HCT116 (cell line): ENCODE data around the gene BRSK1. TPM values are rescaled to one million over a fixed set of nuclear protein-coding genes. Genes with fewer than 3 reads are reported as not detected.

ENCODE experiments used
- ATAC-seq: fragments of 200-7000 bp; cut with Tn5 transposase; 2 replicates; pipeline ENCODE4 v1.9.1; 2020; ENCODE audit warnings: mild to moderate bottlenecking, moderate library complexity
- BruUV-seq: library from RNA; stranded (reverse); fragments of 400-500 nt; replicated peaks from 2 replicates; lab custom pipeline; 2021; lab: Mats Ljungman, UMichigan
- CTCF ChIA-PET: fragments of 300-600 bp; sonication (Branson Sonifier 250); formaldehyde crosslinking; loops from one replicate; lab custom pipeline; 2021; ENCODE audit warnings: antibody characterized with exemption; lab: Charles Lee
- POLR2A ChIA-PET: fragments of 300-600, 350-600 bp; sonication (Branson Sonifier 250); formaldehyde crosslinking; loops from one replicate; lab custom pipeline; 2021; ENCODE audit warnings: antibody characterized with exemption; lab: Charles Lee
- RAD21 ChIA-PET, 2 experiments: fragments of 300-600 bp; sonication (Branson Sonifier 250); formaldehyde crosslinking; loops; one replicate each; lab custom pipeline; 2023; ENCODE audit warnings: low total read pairs in 2 of 2; ENCODE audit not compliant: uncharacterized antibody in 2 of 2, unreplicated experiment in 2 of 2, low non-redundant PET in 1 of 2; lab: Charles Lee
- DNase-seq: peaks from one replicate; pipeline ENCODE4 v3.0.0-alpha.2; 2010; ENCODE audit warnings: low read depth, low spot score
- H2AFZ ChIP-seq: fragments of 200-600 bp; shearing (Covaris generic), sonication (generic); 2 replicates; pipeline ENCODE4 v1.6.1; 2017; ENCODE audit warnings: low read depth, mixed run types, mixed read lengths, antibody characterized with exemption, low read length; ENCODE audit not compliant: poor library complexity, severe bottlenecking
- H3K27ac ChIP-seq: 2 replicates; pipeline ENCODE4 v1.5.1; 2012; ENCODE audit warnings: low read depth, low read length
- H3K27me3 ChIP-seq: fragments of 200-600 bp; sonication (generic); 2 replicates; pipeline ENCODE4 v1.6.1; 2016; ENCODE audit warnings: mixed run types, low read length, mixed read lengths; ENCODE audit not compliant: insufficient read depth
- H3K36me3 ChIP-seq, 2 experiments: fragments of 200-500 bp in 1 of 2; fragments of 200-600 bp in 1 of 2; sonication (Bioruptor generic) in 1 of 2; sonication (generic) in 1 of 2; 2 replicates each; pipeline versions ENCODE4 v1.5.1 to v1.6.1; 2014 to 2016; ENCODE audit warnings: low read length in 2 of 2, inconsistent platforms in 1 of 2, mixed read lengths in 1 of 2, mixed run types in 1 of 2; ENCODE audit not compliant: insufficient read depth in 2 of 2, control insufficient read depth in 1 of 2
- H3K4me1 ChIP-seq, 2 experiments: fragments of 200-600 bp in 1 of 2; sonication (generic) in 1 of 2; 2 replicates each; pipeline versions ENCODE4 v1.5.1 to v1.6.1; 2012 to 2017; ENCODE audit warnings: low read length in 2 of 2, inconsistent platforms in 1 of 2, mild to moderate bottlenecking in 1 of 2, mixed read lengths in 1 of 2, mixed run types in 1 of 2, moderate library complexity in 1 of 2; ENCODE audit not compliant: insufficient read depth in 2 of 2, control insufficient read depth in 1 of 2
- H3K4me2 ChIP-seq: fragments of 200-600 bp; sonication (generic); 2 replicates; pipeline ENCODE4 v1.6.1; 2017; ENCODE audit warnings: mixed run types, low read length, mixed read lengths
- H3K4me3 ChIP-seq, 2 experiments: fragments of 200-600 bp in 1 of 2; sonication (generic) in 1 of 2; replicated peaks in 1 of 2; 2 replicates each; pipeline ENCODE4 v1.5.1; 2011 to 2016; ENCODE audit warnings: low read length in 2 of 2, control low read depth in 1 of 2, low read depth in 1 of 2, mild to moderate bottlenecking in 1 of 2, mixed read lengths in 1 of 2, mixed run types in 1 of 2
- H3K79me2 ChIP-seq: fragments of 200-600 bp; sonication (generic); 2 replicates; pipeline ENCODE4 v1.6.1; 2017; ENCODE audit warnings: mild to moderate bottlenecking, mixed run types, low read length, moderate library complexity, mixed read lengths; ENCODE audit not compliant: insufficient read depth
- H3K9ac ChIP-seq: fragments of 200-600 bp; sonication (generic); 2 replicates; pipeline ENCODE4 v1.6.1; 2016; ENCODE audit warnings: low read length, mixed read lengths
- H3K9me2 ChIP-seq: fragments of 200-600 bp; sonication (generic), shearing (Covaris generic); 2 replicates; pipeline ENCODE4 v1.6.1; 2017; ENCODE audit warnings: mixed run types, mild to moderate bottlenecking, moderate library complexity; ENCODE audit not compliant: insufficient read depth
- H3K9me3 ChIP-seq, 2 experiments: fragments of 200-500 bp in 1 of 2; fragments of 200-600 bp in 1 of 2; sonication (Bioruptor generic) in 1 of 2; sonication (generic) in 1 of 2; 2 replicates each; pipeline ENCODE4 v1.6.1; 2014 to 2017; ENCODE audit warnings: low read length in 2 of 2, mixed read lengths in 2 of 2, inconsistent platforms in 1 of 2, low read depth in 1 of 2, mild to moderate bottlenecking in 1 of 2, mixed run types in 1 of 2, moderate library complexity in 1 of 2; ENCODE audit not compliant: control insufficient read depth in 1 of 2, insufficient read depth in 1 of 2
- H4K20me1 ChIP-seq: fragments of 200-600 bp; sonication (generic), shearing (Covaris generic); 2 replicates; pipeline ENCODE4 v1.6.1; 2017; ENCODE audit warnings: mixed run types, mild to moderate bottlenecking, moderate library complexity; ENCODE audit not compliant: insufficient read depth
- CBX3 ChIP-seq: IDR thresholded peaks from 2 replicates; pipeline ENCODE4 v1.6.1; 2012; ENCODE audit warnings: low read depth
- ELF1 ChIP-seq: IDR thresholded peaks from 2 replicates; pipeline ENCODE4 v1.6.1; 2012; ENCODE audit warnings: low read depth, borderline replicate concordance
- FOSL1 ChIP-seq: IDR thresholded peaks from 2 replicates; pipeline ENCODE4 v1.6.1; 2012; ENCODE audit warnings: low read depth
- POLR2AphosphoS5 ChIP-seq: IDR thresholded peaks from 2 replicates; pipeline ENCODE4 v1.6.1; 2011; ENCODE audit warnings: mild to moderate bottlenecking, low read depth, low read length, moderate library complexity
- SIN3A ChIP-seq: IDR thresholded peaks from 2 replicates; pipeline ENCODE4 v1.6.1; 2012; ENCODE audit warnings: low read depth
- SP1 ChIP-seq: IDR thresholded peaks from 2 replicates; pipeline ENCODE4 v1.6.1; 2012; ENCODE audit warnings: low read depth
- YY1 ChIP-seq: IDR thresholded peaks from 2 replicates; pipeline ENCODE4 v1.6.1; 2011; ENCODE audit warnings: low read length, low read depth, moderate library complexity, mild to moderate bottlenecking; ENCODE audit not compliant: insufficient replicate concordance; ENCODE audit errors: extremely low read depth
- intact Hi-C: fragments of 100-400 bp; cut with micrococcal nuclease; formaldehyde crosslinking; loops from 2 replicates; pipeline ENCODE4 v1.10.0; 2022
- total RNA-seq: library from RNA; stranded (reverse); gene quantifications from one replicate; pipeline ENCODE4 v1.2.1, GENCODE V29; 2021; ENCODE audit not compliant: unreplicated experiment
- TF ChIP-seq, protein P1 (sequence below), 3 experiments: fragments of 200-600 bp in 1 of 3; sonication (generic) in 1 of 3; IDR thresholded peaks in 2 of 3; conservative IDR thresholded peaks in 1 of 3; 2 replicates each; pipeline ENCODE4 v1.5.1; 2012 to 2017; ENCODE audit warnings: low read depth in 2 of 3, low read length in 2 of 3, antibody characterized with exemption in 1 of 3, borderline replicate concordance in 1 of 3, control low read depth in 1 of 3, mild to moderate bottlenecking in 1 of 3, mixed read lengths in 1 of 3, mixed run types in 1 of 3, moderate library complexity in 1 of 3; ENCODE audit not compliant: insufficient read depth in 1 of 3
- TF ChIP-seq, protein P2 (sequence below): IDR thresholded peaks from 2 replicates; pipeline ENCODE4 v1.6.1; 2011; ENCODE audit warnings: mild to moderate bottlenecking, low read length, moderate library complexity; ENCODE audit not compliant: insufficient replicate concordance; ENCODE audit errors: extremely low read depth

BRSK1 gene
- total RNA-seq, 1 experiment from 2014 or later: 33.3 TPM

DNA sequence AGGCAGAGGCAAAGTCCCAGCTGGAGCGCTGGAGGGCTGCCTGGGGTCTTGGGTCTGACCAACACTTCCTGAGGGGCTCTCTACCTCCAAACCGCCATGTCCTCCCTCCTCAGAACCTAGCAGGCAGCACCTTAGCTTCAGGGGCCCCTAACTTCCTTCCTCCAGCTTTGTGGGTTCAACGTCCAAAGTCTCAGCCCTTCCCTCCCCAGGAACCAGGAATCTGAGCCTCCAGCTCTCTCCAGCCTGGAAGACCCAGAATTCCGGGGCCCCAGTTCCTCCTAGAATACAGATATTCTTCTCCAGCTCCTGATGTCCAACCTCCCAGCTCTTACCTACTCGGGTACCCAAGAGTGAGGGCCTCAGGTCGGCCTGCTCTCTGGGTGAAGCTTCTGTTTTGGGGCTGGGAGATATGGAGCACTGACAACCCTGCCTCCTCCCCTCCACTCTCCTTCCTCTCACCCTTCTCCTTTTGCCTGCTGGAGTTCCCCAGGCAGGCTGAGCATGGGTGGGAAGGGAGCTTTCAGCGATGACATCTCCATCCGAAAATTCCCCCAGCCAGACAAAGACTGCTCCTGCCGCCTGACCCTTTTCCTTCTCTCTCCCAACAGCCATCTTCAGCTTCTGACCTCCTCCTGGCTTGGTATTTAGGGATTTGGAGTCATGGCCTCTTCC, 37.8 kb downstream of the BRSK1 start:
- ChIA-PET RAD21 (no interaction called here), POLR2A (no interaction called here), CTCF (interaction anchor here (2.6 kb wide), 1 partner anchor 20 kb away, joined by 12 read pairs; no protein-coding TSS in a partner anchor)
- TF ChIP-seq CBX3 (no peak), SP1 (no peak), ELF1 (no peak)
- TF ChIP-seq, protein P1, sequence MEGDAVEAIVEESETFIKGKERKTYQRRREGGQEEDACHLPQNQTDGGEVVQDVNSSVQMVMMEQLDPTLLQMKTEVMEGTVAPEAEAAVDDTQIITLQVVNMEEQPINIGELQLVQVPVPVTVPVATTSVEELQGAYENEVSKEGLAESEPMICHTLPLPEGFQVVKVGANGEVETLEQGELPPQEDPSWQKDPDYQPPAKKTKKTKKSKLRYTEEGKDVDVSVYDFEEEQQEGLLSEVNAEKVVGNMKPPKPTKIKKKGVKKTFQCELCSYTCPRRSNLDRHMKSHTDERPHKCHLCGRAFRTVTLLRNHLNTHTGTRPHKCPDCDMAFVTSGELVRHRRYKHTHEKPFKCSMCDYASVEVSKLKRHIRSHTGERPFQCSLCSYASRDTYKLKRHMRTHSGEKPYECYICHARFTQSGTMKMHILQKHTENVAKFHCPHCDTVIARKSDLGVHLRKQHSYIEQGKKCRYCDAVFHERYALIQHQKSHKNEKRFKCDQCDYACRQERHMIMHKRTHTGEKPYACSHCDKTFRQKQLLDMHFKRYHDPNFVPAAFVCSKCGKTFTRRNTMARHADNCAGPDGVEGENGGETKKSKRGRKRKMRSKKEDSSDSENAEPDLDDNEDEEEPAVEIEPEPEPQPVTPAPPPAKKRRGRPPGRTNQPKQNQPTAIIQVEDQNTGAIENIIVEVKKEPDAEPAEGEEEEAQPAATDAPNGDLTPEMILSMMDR (IDR thresholded peaks at IDR 0.05 in 2 of 3, conservative IDR thresholded peaks at IDR 0.05 in 1 of 3; ENCODE audit: borderline replicate concordance in 1 of 3, insufficient read depth in 1 of 3, low read depth in 2 of 3, low read length in 2 of 3): no peak
- Histone ChIP-seq H3K9me2 (no peaks in the 10 kb centered on the region), H3K4me1 (no peaks in the 10 kb centered on the region), H3K27ac (no peak overlapping the region), H3K9me3 (no peaks in the 10 kb centered on the region), H3K4me3 (no peak overlapping the region), H3K79me2 (no peaks in the 10 kb centered on the region), H3K4me2 (no peak overlapping the region), H3K27me3 (no peaks in the 10 kb centered on the region), H2AFZ (no peak overlapping the region), H4K20me1 (no peaks in the 10 kb centered on the region), H3K36me3 (no peaks in the 10 kb centered on the region), H3K9ac (no peak overlapping the region)
- BruUV-seq: no TSS peak
- intact Hi-C loops: no loop called here
- ATAC-seq (no peak), DNase-seq (no peak)

DNA sequence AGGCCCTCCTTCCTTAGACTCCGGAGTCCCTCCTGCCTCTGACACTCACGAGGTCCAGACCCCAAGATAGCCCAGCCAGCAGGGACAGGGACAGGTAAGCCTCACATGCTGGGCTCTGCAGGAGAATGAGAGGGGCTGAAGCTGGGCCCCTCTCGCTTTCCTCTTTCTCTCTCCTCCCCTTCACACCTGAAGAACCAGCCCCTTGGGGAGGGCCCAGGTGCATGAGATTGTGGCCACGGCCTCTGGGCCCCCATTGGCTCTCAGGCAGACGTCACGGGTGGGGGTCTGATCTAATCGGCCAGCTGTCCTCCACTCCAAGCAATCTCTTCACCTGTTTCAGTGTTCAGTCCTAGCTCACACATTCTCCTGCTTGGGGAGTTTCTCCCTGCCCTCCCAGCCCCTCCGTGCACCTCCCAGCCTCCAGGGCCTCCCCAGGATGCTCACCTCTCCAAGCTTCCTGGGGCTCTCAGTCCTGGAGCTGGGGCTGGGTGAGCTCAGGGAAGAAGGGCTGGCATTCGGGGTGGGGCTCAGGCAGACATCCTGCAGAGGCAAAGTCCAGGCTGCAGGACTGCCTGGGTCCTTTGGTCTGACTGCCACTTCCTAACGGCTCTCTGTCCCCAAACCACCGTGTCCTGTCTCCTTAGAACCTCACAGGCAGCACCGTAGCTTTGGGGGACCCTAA, 38.5 kb downstream of the BRSK1 start:
- H2AFZ ChIP-seq: no peak overlapping the region
- no peak overlapping the region for H3K4me2 ChIP-seq
- intact Hi-C loops: no loop called here
- ChIA-PET CTCF (interaction anchor here (2.6 kb wide), 1 partner anchor 20 kb away, joined by 12 read pairs; no protein-coding TSS in a partner anchor), RAD21 (no interaction called here), POLR2A (no interaction called here)
- DNase-seq (no peak), ATAC-seq (no peak)
- no peaks in the 10 kb centered on the region for H3K36me3 ChIP-seq
- H3K9ac ChIP-seq: no peak overlapping the region
- no peaks in the 10 kb centered on the region for H3K9me3 ChIP-seq
- no peaks in the 10 kb centered on the region for H4K20me1 ChIP-seq
- H3K4me1 ChIP-seq: peaks cover 1 to 2% of the 10 kb centered on the region in 2 experiments; a peak in 3 of 4 replicates
- H3K27me3 ChIP-seq: no peaks in the 10 kb centered on the region
- no peak overlapping the region for H3K27ac ChIP-seq
- H3K79me2 ChIP-seq: no peaks in the 10 kb centered on the region
- BruUV-seq: no TSS peak
- no peaks in the 10 kb centered on the region for H3K9me2 ChIP-seq
- no peak overlapping the region for H3K4me3 ChIP-seq
- no peak for TF ChIP-seq SP1
- TF ChIP-seq YY1: no peak
- no peak for TF ChIP-seq SIN3A
- TF ChIP-seq, protein P1 (IDR thresholded peaks at IDR 0.05 in 2 of 3, conservative IDR thresholded peaks at IDR 0.05 in 1 of 3; ENCODE audit: borderline replicate concordance in 1 of 3, insufficient read depth in 1 of 3, low read depth in 2 of 3, low read length in 2 of 3): no peak
- no peak for TF ChIP-seq FOSL1
- TF ChIP-seq ELF1: no peak
- no peak for TF ChIP-seq POLR2AphosphoS5
- TF ChIP-seq, protein P2, sequence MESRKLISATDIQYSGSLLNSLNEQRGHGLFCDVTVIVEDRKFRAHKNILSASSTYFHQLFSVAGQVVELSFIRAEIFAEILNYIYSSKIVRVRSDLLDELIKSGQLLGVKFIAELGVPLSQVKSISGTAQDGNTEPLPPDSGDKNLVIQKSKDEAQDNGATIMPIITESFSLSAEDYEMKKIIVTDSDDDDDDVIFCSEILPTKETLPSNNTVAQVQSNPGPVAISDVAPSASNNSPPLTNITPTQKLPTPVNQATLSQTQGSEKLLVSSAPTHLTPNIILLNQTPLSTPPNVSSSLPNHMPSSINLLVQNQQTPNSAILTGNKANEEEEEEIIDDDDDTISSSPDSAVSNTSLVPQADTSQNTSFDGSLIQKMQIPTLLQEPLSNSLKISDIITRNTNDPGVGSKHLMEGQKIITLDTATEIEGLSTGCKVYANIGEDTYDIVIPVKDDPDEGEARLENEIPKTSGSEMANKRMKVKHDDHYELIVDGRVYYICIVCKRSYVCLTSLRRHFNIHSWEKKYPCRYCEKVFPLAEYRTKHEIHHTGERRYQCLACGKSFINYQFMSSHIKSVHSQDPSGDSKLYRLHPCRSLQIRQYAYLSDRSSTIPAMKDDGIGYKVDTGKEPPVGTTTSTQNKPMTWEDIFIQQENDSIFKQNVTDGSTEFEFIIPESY: no peak
